HEK293 (cell line): ENCODE data around the gene ACOT7.

Experiments
- CTCF ChIP-seq: fragments of 450-650 bp; formaldehyde crosslinking; IDR thresholded peaks from 2 replicates; pipeline ENCODE4 v1.5.1; 2016; ENCODE audit warnings: missing biosample characterization, missing genetic modification characterization
- PRDM1 ChIP-seq: fragments of 450-650 bp; formaldehyde crosslinking; IDR thresholded peaks from 2 replicates; pipeline ENCODE4; 2016; ENCODE audit warnings: missing biosample characterization, missing genetic modification characterization
- REST ChIP-seq: fragments of 450-650 bp; formaldehyde crosslinking; IDR thresholded peaks from 2 replicates; pipeline ENCODE4 v1.5.1; 2016; ENCODE audit warnings: missing biosample characterization, missing genetic modification characterization
- SP2 ChIP-seq: fragments of 450-650 bp; formaldehyde crosslinking; IDR thresholded peaks from 2 replicates; pipeline ENCODE4 v1.5.1; 2016; ENCODE audit warnings: missing biosample characterization, missing genetic modification characterization
- YY1 ChIP-seq: fragments of 450-650 bp; formaldehyde crosslinking; IDR thresholded peaks from 2 replicates; pipeline ENCODE4 v1.5.1; 2018; ENCODE audit warnings: missing biosample characterization, missing genetic modification characterization
- ZXDB ChIP-seq: fragments of 450-650 bp; formaldehyde crosslinking; IDR thresholded peaks from 2 replicates; pipeline ENCODE4 v1.5.1; 2016; ENCODE audit warnings: missing biosample characterization, missing genetic modification characterization

GRCh38 chr1:6276811-6277555 lies 116.6 kb downstream of the ACOT7 start:
- TF ChIP-seq REST (tag by site-specific recombination) (no peak), SP2 (tag by site-specific recombination) (no peak), PRDM1 (tag by site-specific recombination) (no peak), YY1 (no peak), CTCF (tag by site-specific recombination) (no peak), ZXDB (tag by site-specific recombination) (no peak)
